SK-N-SH (cell line): ENCODE measurements around the gene THSD8.

Source experiments
- EP300 ChIP-seq, 2 experiments: IDR thresholded peaks; 2 replicates each; pipeline versions ENCODE4 v1.4.0 to v1.6.1; 2012; ENCODE audit warnings: borderline replicate concordance in 1 of 2, low read depth in 1 of 2, low read length in 1 of 2
- GABPA ChIP-seq: IDR thresholded peaks from 2 replicates; pipeline ENCODE4 v1.4.0; 2012; ENCODE audit warnings: low read depth, mild to moderate bottlenecking
- POLR2AphosphoS5 ChIP-seq: IDR thresholded peaks from 2 replicates; pipeline ENCODE4 v1.6.1; 2012; ENCODE audit warnings: low read depth, low read length
- TF ChIP-seq, protein P1 (sequence below): fragments of 200-600 bp; sonication (generic); IDR thresholded peaks from 2 replicates; pipeline ENCODE4 v1.6.1; 2017; ENCODE audit warnings: antibody characterized with exemption, mild to moderate bottlenecking, moderate library complexity

DNA sequence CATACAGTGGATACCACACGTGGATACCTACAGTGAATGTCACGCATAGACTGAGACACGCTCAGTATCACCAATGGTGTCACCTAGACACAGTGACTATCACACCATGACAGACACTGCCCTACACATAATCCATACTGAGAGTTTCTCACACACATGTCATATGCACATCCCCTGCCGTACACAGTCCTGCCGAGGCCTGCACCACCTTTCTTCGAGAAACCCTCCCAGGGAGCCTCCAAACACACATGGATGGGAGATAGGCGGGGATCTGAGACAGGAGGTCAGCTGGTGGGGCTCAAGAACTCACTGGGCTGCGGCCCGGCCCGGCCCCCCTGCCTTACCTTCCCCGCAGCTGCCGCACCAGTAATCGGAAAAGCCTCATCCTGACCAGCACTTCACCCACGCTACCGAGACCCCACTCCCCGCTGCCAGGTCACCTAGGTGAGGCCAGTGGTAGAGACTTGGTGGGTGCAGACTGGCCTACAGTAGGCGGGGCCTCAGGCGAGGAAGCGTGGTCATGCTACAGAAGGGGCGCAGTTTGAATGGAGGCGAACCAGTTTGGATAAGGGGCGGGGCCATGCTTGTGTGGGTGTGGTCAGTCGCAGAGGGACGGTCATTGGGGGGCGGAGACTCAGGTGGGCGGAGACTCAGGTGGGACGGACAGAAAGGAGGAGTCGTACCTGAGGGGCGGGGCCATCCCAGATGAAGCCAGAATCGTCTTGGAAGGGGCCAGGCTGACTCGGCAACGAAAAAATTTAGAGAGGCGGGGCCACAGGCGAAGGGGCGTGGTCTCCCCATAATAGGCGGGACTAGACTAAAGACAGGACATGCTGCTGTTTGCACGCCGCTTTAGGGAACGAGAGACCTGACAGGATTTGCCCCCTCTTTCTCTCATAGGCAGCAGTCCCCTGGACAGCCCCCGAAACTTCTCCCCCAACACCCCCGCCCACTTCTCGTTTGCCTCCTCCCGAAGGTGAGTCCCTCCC is 38.5 kb downstream of the THSD8 start:
- TF ChIP-seq, protein P1, sequence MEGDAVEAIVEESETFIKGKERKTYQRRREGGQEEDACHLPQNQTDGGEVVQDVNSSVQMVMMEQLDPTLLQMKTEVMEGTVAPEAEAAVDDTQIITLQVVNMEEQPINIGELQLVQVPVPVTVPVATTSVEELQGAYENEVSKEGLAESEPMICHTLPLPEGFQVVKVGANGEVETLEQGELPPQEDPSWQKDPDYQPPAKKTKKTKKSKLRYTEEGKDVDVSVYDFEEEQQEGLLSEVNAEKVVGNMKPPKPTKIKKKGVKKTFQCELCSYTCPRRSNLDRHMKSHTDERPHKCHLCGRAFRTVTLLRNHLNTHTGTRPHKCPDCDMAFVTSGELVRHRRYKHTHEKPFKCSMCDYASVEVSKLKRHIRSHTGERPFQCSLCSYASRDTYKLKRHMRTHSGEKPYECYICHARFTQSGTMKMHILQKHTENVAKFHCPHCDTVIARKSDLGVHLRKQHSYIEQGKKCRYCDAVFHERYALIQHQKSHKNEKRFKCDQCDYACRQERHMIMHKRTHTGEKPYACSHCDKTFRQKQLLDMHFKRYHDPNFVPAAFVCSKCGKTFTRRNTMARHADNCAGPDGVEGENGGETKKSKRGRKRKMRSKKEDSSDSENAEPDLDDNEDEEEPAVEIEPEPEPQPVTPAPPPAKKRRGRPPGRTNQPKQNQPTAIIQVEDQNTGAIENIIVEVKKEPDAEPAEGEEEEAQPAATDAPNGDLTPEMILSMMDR = no peak
- TF ChIP-seq GABPA = no peak
- TF ChIP-seq EP300 (IDR thresholded peaks at IDR 0.05; ENCODE audit: borderline replicate concordance in 1 of 2, low read depth in 1 of 2, low read length in 1 of 2) = no peak
- TF ChIP-seq POLR2AphosphoS5 = no peak
